Thyroid gland (tissue), 4 donors: ENCODE results near the gene LRRC36.

ENCODE experiments used
- POLR2A ChIP-seq, 2 donors: fragments of 450-650 bp; IDR thresholded peaks; one replicate each; pipeline ENCODE4 v1.6.1; 2017; ENCODE audit warnings: antibody characterized with exemption in 2 of 2, mild to moderate bottlenecking in 2 of 2, moderate library complexity in 1 of 2
- TF ChIP-seq, protein P1 (sequence below), 6 experiments: fragments of 200-600 bp in 3 of 6; fragments of 450-650 bp in 3 of 6; sonication (generic) in 3 of 6; IDR thresholded peaks; one replicate each; pipeline ENCODE4 v1.5.1; 2016 to 2019; ENCODE audit warnings: antibody characterized with exemption in 6 of 6, mild to moderate bottlenecking in 2 of 6, inconsistent platforms in 1 of 6, moderate library complexity in 1 of 6

- TF ChIP-seq POLR2A (IDR thresholded peaks at IDR 0.05): no peak
- TF ChIP-seq, protein P1, sequence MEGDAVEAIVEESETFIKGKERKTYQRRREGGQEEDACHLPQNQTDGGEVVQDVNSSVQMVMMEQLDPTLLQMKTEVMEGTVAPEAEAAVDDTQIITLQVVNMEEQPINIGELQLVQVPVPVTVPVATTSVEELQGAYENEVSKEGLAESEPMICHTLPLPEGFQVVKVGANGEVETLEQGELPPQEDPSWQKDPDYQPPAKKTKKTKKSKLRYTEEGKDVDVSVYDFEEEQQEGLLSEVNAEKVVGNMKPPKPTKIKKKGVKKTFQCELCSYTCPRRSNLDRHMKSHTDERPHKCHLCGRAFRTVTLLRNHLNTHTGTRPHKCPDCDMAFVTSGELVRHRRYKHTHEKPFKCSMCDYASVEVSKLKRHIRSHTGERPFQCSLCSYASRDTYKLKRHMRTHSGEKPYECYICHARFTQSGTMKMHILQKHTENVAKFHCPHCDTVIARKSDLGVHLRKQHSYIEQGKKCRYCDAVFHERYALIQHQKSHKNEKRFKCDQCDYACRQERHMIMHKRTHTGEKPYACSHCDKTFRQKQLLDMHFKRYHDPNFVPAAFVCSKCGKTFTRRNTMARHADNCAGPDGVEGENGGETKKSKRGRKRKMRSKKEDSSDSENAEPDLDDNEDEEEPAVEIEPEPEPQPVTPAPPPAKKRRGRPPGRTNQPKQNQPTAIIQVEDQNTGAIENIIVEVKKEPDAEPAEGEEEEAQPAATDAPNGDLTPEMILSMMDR (IDR thresholded peaks at IDR 0.05): no peak
These were observed 40.0 kb upstream of the LRRC36 start for GRCh38 chr16:67286441-67287235.
